GM19351 (cell line): Measurements from ENCODE around the gene KDM6A.
A peak's percentile ranks its signal among the peaks of the same experiment; 100 is the strongest.
"Not testable (repeated sequence)": the region's sequence is repeated elsewhere in the genome, so short reads cannot be mapped to it uniquely, and the experiment has no call there.

Source experiments
- ATAC-seq: cut with Tn5 transposase; IDR thresholded peaks from one replicate; pipeline ENCODE4 v1.9.1; 2021; ENCODE audit warnings: mild to moderate bottlenecking, moderate library complexity; ENCODE audit not compliant: unreplicated experiment

Gene KDM6A

DNA sequence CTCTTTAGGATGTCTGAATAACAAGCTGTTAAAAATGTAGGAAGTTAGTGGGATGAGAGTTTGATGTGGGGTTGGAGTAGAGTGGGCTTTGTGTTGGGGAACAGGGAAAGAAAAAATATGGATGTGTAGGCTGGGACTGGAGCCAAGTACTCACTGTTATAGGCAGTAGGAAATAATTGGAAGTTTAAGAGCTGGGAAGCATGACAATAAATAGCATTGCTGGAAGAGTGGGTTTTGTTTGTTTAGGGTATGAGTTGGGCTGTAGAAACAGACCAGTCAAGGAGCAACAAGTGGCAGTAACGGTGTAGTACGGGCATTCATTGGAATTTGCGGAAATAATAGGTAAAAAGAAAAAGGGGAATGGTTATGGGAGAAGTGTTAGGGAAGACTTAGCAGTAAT, 81.6 kb downstream of the KDM6A start:
- ATAC-seq = no peak

GRCh38 chrX:44957848-44958247, 84.9 kb downstream of the KDM6A start:
- ATAC-seq = no peak

DNA sequence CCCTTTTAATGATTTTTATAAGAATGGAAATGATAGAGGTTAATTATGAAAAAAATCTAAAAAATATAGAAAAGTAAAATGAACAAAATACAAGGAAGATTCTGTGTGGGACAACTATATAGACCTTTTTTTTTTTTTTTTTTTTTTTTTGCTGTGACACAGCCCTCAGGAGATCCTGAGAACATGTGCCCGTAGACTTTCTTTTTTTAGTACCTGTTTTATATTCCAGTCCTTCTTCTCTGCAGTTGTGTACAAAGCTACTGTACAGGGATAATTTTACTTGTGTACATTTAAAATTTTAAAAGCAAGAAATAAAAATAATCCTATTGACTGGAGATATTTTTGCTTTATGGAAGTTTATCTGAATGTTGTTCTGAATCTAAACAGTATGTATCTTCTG, 85.5 kb downstream of the KDM6A start:
- ATAC-seq = no peak

DNA sequence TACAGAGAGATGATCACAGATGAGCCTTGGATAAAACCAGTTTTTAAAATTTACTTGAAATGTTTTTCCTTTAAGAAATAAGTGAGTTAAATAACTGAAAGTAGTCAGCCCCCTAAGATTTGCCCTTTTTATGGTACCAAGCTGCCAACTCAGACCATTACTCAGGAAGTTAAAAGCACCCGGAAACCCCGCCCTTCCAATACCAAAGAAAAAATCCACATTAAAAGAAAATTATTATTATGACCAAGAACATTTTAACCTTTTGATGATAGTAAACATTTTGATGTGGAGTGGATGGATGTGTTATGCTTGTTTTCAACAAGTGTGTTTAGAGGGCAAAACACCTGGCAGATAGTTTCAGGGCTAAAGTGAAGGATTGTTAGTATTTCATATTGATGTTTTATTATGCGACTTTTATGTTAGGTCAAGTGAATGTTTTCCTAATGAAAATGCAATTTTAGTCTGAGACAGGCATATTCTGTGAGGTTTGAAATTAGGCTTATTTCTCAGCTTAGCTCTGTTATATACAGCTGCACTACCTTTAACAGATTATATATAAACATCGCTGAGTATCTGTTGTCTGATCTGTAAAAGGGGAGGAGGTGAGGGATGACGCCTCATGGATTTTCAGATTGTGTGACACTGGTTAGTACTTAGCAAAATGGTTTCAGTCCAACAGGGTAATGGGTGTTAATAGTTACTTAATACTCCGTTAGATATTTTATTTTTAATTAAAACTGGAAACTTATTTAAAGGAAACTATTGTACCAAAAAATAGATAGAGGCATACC, 89.0 kb downstream of the KDM6A start:
- no peak for ATAC-seq

GRCh38 chrX:44962944-44963343, 90.0 kb downstream of the KDM6A start:
- no peak for ATAC-seq

- no peak for ATAC-seq
Measured at GRCh38 chrX:44967221-44967620, 94.2 kb downstream of the KDM6A start.

DNA sequence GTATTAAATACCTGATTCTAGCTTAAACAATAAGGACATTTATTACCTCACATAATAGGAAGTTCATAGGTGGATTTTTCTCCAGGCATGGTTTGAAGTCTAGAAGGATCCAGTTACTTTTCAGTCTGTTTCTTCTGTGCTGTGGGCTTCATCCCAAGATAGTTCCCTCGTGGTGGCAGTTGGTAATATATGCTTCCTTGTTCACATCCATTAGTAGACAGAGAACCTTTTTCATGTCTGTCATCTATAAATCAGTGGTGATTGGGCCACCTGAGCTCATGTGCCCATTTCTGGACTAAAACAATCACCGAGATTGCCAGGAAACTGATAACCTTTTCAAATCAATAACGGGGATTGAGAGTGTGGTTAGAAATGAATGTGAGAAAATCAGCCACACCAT, 97.7 kb downstream of the KDM6A start:
- ATAC-seq = no peak

- ATAC-seq = no peak
Measured at GRCh38 chrX:44971674-44972073, 98.7 kb downstream of the KDM6A start.

DNA sequence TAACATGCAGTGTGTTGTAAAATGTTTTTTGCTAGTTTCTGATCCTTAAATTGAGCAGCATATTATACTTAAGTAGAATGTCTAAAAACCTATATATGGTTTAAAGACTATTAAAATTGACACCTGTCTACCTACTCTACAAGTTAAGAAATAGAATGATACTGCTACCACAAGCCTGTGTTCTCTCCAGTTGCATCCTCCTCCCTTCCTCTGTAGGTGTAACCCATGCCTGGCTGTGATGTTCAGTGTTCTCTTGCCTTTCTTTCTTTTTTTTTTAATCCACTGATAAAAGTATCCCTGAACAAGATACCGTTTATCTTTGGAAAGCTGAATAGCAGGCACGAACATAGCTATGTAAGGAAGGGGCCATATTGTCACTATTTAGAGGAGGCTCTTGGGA, 99.1 kb downstream of the KDM6A start:
- ATAC-seq = no peak

DNA sequence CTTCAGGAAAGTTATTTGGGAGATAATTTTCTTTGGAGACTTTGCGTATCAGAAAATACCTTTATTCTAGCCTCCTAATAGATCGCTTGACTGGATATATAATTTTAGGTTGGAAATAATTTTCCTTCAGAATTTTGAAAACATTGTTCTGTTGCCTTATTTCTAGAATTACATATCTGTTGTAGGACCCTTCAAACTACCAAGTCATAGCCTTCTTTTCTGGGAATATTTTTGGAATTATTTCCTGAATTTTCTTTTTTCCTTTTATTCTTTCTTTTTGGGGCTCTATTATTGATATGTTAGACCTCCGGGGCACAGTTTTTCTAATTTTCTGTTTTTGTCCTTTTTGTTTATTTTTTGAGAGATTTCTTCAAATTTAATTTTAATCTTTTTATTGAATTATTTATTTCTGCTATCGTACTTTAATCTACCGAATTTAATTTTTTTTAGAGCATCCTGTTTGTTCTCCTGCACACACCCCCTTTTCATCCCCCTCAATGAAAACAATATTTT, 100.5 kb downstream of the KDM6A start:
- no peak for ATAC-seq

DNA sequence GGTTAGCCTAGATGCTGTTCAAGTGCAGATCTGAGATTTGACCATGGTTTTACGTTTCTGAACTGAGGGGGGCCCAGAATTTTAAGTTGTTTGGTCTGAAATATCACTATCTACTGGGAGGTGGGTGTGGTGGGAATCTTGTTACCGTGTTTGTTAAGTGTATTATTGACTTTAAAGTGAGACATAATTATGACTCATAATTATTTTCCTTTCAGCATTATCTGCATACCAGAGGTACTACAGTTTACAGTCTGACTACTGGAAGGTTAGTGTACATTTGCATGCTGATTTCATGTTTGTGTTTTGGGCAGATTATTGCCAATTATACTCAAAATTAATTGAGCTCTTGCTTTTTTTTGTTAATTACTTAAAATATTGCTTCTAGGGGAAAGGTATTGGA, 101.5 kb downstream of the KDM6A start:
- no peak for ATAC-seq

- ATAC-seq = no peak
Measured at GRCh38 chrX:44975666-44976263, 102.8 kb downstream of the KDM6A start.

GRCh38 chrX:44978976-44979375, 106.0 kb downstream of the KDM6A start:
- ATAC-seq = no peak

DNA sequence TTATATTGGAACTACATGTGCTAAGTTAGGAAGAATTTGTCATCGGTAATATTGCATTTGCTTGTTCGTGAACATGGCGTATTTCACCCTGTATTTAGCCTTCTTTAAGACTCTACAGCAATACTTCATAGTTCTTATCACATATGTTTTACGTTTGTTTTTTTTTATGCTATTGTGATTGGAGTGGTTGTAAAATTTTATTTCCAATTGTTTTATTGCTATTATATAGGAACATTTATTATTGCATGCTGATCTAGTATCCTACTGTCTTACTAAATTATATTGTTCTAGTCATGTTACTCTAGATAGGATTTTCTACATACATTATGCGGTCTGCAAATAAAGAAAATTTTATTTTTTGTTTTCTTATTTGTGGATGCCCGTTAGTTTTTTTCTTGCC, 107.4 kb downstream of the KDM6A start:
- ATAC-seq = no peak

DNA sequence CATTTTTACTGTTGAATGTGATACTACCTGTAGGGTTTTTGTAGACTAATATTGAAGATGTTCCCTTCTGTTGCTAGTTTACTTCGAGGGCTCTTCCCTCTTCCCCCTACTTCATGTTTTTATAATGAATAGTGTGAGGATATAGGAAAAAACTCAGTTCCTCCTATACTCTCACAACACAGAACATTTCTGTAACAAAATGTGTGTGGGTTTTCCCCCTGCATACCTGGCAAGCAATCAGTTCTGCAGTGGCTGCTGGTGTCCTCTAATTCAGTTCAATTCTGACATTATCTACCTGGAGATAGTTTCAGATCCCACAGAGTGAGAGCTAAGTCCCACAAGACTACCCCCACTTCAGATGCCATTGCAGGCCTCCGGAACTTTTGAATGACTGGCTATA, 107.9 kb downstream of the KDM6A start:
- ATAC-seq = no peak

DNA sequence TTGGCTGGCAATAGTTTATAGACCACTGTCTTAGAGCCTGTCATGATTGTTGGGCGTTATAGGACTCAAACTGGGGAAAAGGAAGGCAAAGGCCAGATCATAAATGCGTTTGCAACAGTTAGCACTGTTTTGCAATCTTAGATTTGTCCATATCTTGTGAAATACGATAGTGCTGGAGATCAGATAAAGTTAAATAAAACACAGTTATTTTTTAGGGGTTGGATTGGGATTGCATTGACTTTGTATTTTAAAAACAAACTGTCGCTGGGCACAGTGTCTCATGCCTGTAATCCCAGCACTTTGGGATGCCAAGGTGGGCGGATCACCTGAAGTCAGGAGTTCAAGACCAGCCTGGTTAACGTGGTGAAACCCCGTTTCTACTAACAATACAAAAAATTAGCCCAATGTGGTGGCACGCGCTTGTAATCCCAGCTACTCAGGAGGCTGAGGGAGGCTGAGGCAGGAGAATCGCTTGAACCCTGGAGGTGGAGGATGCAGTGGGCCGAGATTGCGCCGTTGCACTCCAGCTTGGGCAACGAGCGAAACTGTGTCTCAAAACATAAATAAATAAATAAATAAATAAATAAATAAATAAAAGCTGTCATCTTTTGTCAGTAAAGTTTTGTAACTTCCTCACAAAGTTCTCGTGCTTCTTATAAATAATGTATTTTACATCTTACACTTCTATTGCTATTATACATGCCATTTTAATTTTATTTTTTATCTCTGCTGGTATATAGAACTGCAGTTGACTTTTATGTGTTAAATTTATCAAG, 117.2 kb downstream of the KDM6A start:
- no peak for ATAC-seq

- no peak for ATAC-seq
Measured at GRCh38 chrX:44992775-44993174, 119.8 kb downstream of the KDM6A start.

DNA sequence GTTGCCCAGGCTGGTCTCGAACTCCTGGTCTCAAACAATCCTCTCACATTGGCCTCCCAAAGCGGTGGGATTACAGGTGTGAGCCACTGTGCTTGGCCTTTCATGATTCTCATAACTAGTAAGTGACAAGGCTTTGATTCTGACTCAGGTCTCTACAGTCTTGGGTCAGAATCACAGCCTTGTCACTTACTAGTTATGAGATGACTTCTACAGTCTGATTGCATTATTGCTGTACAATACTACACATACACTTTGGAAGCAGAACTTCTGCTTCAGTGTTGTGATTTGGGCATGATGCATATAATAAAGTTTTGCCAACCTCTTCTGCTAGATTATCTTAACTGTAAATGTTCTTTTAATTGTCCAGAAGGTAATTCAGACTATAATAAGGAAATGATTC, 123.3 kb downstream of the KDM6A start:
- ATAC-seq = peak; percentile 54

DNA sequence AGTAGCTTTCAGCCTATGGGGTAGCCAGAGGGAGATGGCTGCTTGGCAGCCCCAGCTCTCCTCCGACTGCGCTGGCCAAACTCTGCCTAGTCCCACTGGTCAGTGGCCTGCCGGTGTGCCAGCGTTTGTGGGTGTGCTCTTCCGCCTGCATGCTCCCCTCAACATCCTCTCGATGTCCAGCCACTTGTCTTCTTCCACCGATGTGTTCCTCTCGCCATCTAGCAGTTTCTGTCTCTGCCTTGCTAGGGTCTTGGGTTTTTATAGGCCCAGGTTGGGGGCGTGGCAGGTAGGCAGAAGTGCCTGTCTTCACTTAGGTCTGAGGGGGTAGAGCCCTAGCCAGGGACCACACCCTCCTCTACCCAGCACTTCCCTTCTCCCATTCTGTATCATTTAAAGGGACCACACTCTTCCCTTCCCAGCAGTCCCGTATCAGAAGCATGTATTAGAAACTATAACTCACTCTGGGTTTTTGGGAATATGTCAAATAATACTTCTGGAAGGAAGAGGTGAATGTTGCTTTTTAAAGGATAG, 124.4 kb downstream of the KDM6A start:
- no peak for ATAC-seq

GRCh38 chrX:44997888-44998287, 124.9 kb downstream of the KDM6A start:
- ATAC-seq = peak; percentile 68

GRCh38 chrX:44999237-44999636, 126.2 kb downstream of the KDM6A start:
- not testable (repeated sequence) for ATAC-seq
